HG03571 (cell line): Measurements from ENCODE around the gene GORASP1.

ENCODE experiments used
- ATAC-seq: cut with Tn5 transposase; IDR thresholded peaks from one replicate; pipeline ENCODE4 v1.9.1; 2021; ENCODE audit not compliant: unreplicated experiment

Gene GORASP1

GRCh38 chr3:39103791-39104552 lies 3.5 kb downstream of the GORASP1 start:
- ATAC-seq = no peak

GRCh38 chr3:39103324-39103693 lies 4.1 kb downstream of the GORASP1 start:
- no peak for ATAC-seq

GRCh38 chr3:39102504-39103323 lies 4.7 kb downstream of the GORASP1 start:
- ATAC-seq = no peak

- ATAC-seq = no peak
Measured at GRCh38 chr3:39101022-39101689, 6.3 kb downstream of the GORASP1 start.

GRCh38 chr3:39100500-39100886 lies 6.9 kb downstream of the GORASP1 start:
- no peak for ATAC-seq

- no peak for ATAC-seq
Measured at GRCh38 chr3:39099738-39100499, 7.5 kb downstream of the GORASP1 start.

GRCh38 chr3:39099242-39099641 lies 8.2 kb downstream of the GORASP1 start:
- no peak for ATAC-seq

GRCh38 chr3:39098473-39099000 lies 8.9 kb downstream of the GORASP1 start:
- no peak for ATAC-seq

- ATAC-seq = no peak
Measured at GRCh38 chr3:39097716-39098472, 9.5 kb downstream of the GORASP1 start.

GRCh38 chr3:39096775-39097174 lies 10.7 kb downstream of the GORASP1 start:
- no peak for ATAC-seq

GRCh38 chr3:39095778-39096177 lies 11.6 kb downstream of the GORASP1 start:
- ATAC-seq = no peak

- ATAC-seq = no peak
Measured at GRCh38 chr3:39094851-39095677, 12.4 kb downstream of the GORASP1 start.

- no peak for ATAC-seq
Measured at GRCh38 chr3:39090922-39091321, 16.5 kb downstream of the GORASP1 start.

- no peak for ATAC-seq
Measured at GRCh38 chr3:39088889-39089288, 18.5 kb downstream of the GORASP1 start.

- no peak for ATAC-seq
Measured at GRCh38 chr3:39088456-39088855, 19.0 kb downstream of the GORASP1 start.

- no peak for ATAC-seq
Measured at GRCh38 chr3:39086144-39086543, 21.3 kb downstream of the GORASP1 start.

- no peak for ATAC-seq
Measured at GRCh38 chr3:39082666-39083313, 24.6 kb downstream of the GORASP1 start.

- ATAC-seq = no peak
Measured at GRCh38 chr3:39080026-39080425, 27.4 kb downstream of the GORASP1 start.

GRCh38 chr3:39079530-39079929 lies 27.9 kb downstream of the GORASP1 start:
- no peak for ATAC-seq
